ENCODE measurements around the gene TIAL1.

DNA sequence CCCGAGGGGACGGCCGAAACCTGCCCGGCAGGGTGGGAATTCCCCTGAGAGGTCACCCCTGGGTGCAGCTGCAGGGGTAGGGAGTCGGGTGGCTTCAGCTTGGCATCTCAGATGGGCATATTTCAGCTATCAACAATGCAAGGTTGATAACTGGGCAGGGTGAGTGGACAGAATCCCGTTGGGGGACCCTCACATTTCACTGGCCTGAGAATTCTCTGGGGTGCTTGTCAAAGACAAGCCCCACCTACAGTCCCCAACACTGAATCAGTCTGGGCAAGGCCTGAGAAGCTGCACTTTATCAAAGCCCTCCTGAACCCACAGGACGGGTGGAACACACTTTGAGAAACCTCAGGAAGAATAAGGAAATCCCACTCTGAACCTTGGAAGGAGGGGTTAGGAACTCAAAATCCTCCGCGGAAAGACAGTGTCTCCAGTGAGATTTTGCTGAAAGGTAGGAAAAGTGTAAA is 57.4 kb downstream of the TIAL1 start:
- TF ChIP-seq, protein P1, sequence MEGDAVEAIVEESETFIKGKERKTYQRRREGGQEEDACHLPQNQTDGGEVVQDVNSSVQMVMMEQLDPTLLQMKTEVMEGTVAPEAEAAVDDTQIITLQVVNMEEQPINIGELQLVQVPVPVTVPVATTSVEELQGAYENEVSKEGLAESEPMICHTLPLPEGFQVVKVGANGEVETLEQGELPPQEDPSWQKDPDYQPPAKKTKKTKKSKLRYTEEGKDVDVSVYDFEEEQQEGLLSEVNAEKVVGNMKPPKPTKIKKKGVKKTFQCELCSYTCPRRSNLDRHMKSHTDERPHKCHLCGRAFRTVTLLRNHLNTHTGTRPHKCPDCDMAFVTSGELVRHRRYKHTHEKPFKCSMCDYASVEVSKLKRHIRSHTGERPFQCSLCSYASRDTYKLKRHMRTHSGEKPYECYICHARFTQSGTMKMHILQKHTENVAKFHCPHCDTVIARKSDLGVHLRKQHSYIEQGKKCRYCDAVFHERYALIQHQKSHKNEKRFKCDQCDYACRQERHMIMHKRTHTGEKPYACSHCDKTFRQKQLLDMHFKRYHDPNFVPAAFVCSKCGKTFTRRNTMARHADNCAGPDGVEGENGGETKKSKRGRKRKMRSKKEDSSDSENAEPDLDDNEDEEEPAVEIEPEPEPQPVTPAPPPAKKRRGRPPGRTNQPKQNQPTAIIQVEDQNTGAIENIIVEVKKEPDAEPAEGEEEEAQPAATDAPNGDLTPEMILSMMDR (conservative IDR thresholded peaks at IDR 0.05; ENCODE audit: low read depth, low read length) = no peak
- TF ChIP-seq POLR2A (IDR thresholded peaks at IDR 0.05; ENCODE audit: low read depth, low read length) (no peak), CEBPB (IDR thresholded peaks at IDR 0.05; ENCODE audit: low read depth, low read length) (no peak)

Measured in IMR-90 (cell line).